ENCODE measurements around the gene DOCK9.

Gene DOCK9

GRCh38 chr13:98954313-98954712 lies 23.6 kb downstream of the DOCK9 start:
- DNase-seq (ENCODE audit: extremely low read depth in 1 of 2, low read depth in 1 of 2): no peak

- no peak for DNase-seq (ENCODE audit: extremely low read depth in 1 of 2, low read depth in 1 of 2)
These were observed 26.6 kb downstream of the DOCK9 start for GRCh38 chr13:98951266-98951665.

- no peak for DNase-seq (ENCODE audit: extremely low read depth in 1 of 2, low read depth in 1 of 2)
These were observed 27.2 kb downstream of the DOCK9 start for GRCh38 chr13:98950705-98951104.

GRCh38 chr13:98947925-98948324 lies 29.9 kb downstream of the DOCK9 start:
- DNase-seq (ENCODE audit: extremely low read depth in 1 of 2, low read depth in 1 of 2): no peak

GRCh38 chr13:98945863-98946605 lies 31.8 kb downstream of the DOCK9 start:
- no peak for DNase-seq (ENCODE audit: extremely low read depth in 1 of 2, low read depth in 1 of 2)

GRCh38 chr13:98944336-98944735 lies 33.5 kb downstream of the DOCK9 start:
- no peak for DNase-seq (ENCODE audit: extremely low read depth in 1 of 2, low read depth in 1 of 2)

- DNase-seq (ENCODE audit: extremely low read depth in 1 of 2, low read depth in 1 of 2): no peak
These were observed 34.9 kb downstream of the DOCK9 start for GRCh38 chr13:98942997-98943396.

- DNase-seq (ENCODE audit: extremely low read depth in 1 of 2, low read depth in 1 of 2): no peak
These were observed 35.4 kb downstream of the DOCK9 start for GRCh38 chr13:98942485-98942884.

- DNase-seq (ENCODE audit: extremely low read depth in 1 of 2, low read depth in 1 of 2): no peak
These were observed 36.3 kb downstream of the DOCK9 start for GRCh38 chr13:98941536-98941935.

GRCh38 chr13:98941126-98941525 lies 36.7 kb downstream of the DOCK9 start:
- no peak for DNase-seq (ENCODE audit: extremely low read depth in 1 of 2, low read depth in 1 of 2)

- DNase-seq (ENCODE audit: extremely low read depth in 1 of 2, low read depth in 1 of 2): no peak
These were observed 37.4 kb downstream of the DOCK9 start for GRCh38 chr13:98940325-98941001.

- no peak for DNase-seq (ENCODE audit: extremely low read depth in 1 of 2, low read depth in 1 of 2)
These were observed 38.1 kb downstream of the DOCK9 start for GRCh38 chr13:98939660-98940191.

GRCh38 chr13:98938801-98939200 lies 39.1 kb downstream of the DOCK9 start:
- DNase-seq (ENCODE audit: extremely low read depth in 1 of 2, low read depth in 1 of 2): no peak

GRCh38 chr13:98937911-98938381 lies 39.9 kb downstream of the DOCK9 start:
- DNase-seq (ENCODE audit: extremely low read depth in 1 of 2, low read depth in 1 of 2): no peak

GRCh38 chr13:98934243-98934642 lies 43.6 kb downstream of the DOCK9 start:
- DNase-seq (ENCODE audit: extremely low read depth in 1 of 2, low read depth in 1 of 2): no peak

- no peak for DNase-seq (ENCODE audit: extremely low read depth in 1 of 2, low read depth in 1 of 2)
These were observed 47.7 kb downstream of the DOCK9 start for GRCh38 chr13:98930151-98930591.

- no peak for DNase-seq (ENCODE audit: extremely low read depth in 1 of 2, low read depth in 1 of 2)
These were observed 49.6 kb downstream of the DOCK9 start for GRCh38 chr13:98927951-98928927.

- DNase-seq (ENCODE audit: extremely low read depth in 1 of 2, low read depth in 1 of 2): no peak
These were observed 51.9 kb downstream of the DOCK9 start for GRCh38 chr13:98925949-98926348.

- no peak for DNase-seq (ENCODE audit: extremely low read depth in 1 of 2, low read depth in 1 of 2)
These were observed 54.0 kb downstream of the DOCK9 start for GRCh38 chr13:98923641-98924397.

GRCh38 chr13:98922306-98922705 lies 55.6 kb downstream of the DOCK9 start:
- DNase-seq (ENCODE audit: extremely low read depth in 1 of 2, low read depth in 1 of 2): no peak
